H1 (cell line): ENCODE measurements around the gene ADGRV1. TPM values are rescaled to one million over a fixed set of nuclear protein-coding genes. Genes with fewer than 3 reads are reported as not detected.

Experiments
- CTCF ChIA-PET: fragments of 300-600 bp; sonication (Branson Sonifier 250); formaldehyde crosslinking; loops from one replicate; lab custom pipeline; 2021; ENCODE audit not compliant: partially characterized antibody; lab: Charles Lee
- POLR2A ChIA-PET: fragments of 300-600 bp; sonication (Branson Sonifier 250); formaldehyde crosslinking; loops from one replicate; lab custom pipeline; 2021; ENCODE audit warnings: inconsistent platforms; ENCODE audit not compliant: partially characterized antibody; lab: Charles Lee
- DNase-seq, 2 experiments: peaks; one replicate each; pipeline versions ENCODE4 v3.0.0 to v3.0.0-alpha.2; 2010 to 2022; ENCODE audit warnings: low spot score in 2 of 2, low read depth in 1 of 2, mixed read lengths in 1 of 2
- FAIRE-seq: peaks from 2 replicates; lab custom pipeline; 2011; peaks lifted over from hg19 to GRCh38; lab: Jason Lieb, UNC
- H2AFZ ChIP-seq: 2 replicates; pipeline ENCODE4 v1.8.1; 2012; ENCODE audit warnings: low read length, inconsistent platforms
- H2AK5ac ChIP-seq: 2 replicates; pipeline ENCODE4 v1.6.1; 2013; ENCODE audit warnings: low read depth, low read length
- H2BK120ac ChIP-seq: replicated peaks from 2 replicates; pipeline ENCODE3; 2013; ENCODE audit warnings: low read depth, low read length, inconsistent platforms
- H2BK12ac ChIP-seq: 2 replicates; pipeline ENCODE4 v1.6.1; 2013; ENCODE audit warnings: low read depth, low read length
- H2BK15ac ChIP-seq: 2 replicates; pipeline ENCODE4 v1.6.1; 2013; ENCODE audit warnings: low read length
- H2BK20ac ChIP-seq: 2 replicates; pipeline ENCODE4 v1.6.1; 2013; ENCODE audit warnings: low read length
- H2BK5ac ChIP-seq: 2 replicates; pipeline ENCODE4 v1.6.1; 2013; ENCODE audit warnings: low read depth, low read length
- H3K14ac ChIP-seq: 2 replicates; pipeline ENCODE4 v1.6.1; 2013; ENCODE audit warnings: inconsistent platforms; ENCODE audit not compliant: insufficient read length
- H3K18ac ChIP-seq: 2 replicates; pipeline ENCODE4 v1.6.1; 2013; ENCODE audit warnings: low read length; ENCODE audit errors: extremely low read depth
- H3K23ac ChIP-seq: 2 replicates; pipeline ENCODE4 v1.6.1; 2013; ENCODE audit warnings: inconsistent platforms; ENCODE audit not compliant: insufficient read length
- H3K23me2 ChIP-seq: 2 replicates; pipeline ENCODE4 v1.6.1; 2013; ENCODE audit warnings: low read depth, low read length
- H3K27ac ChIP-seq: 2 replicates; pipeline ENCODE4 v1.6.1; 2011; ENCODE audit warnings: low read depth, low read length, inconsistent platforms
- H3K27me3 ChIP-seq, 4 experiments: replicated peaks in 1 of 4; 1 replicate in 1 of 4; 2 replicates in 3 of 4; pipeline versions ENCODE4 v1.6.1 to v1.8.1; 2011 to 2013; ENCODE audit warnings: low read length in 3 of 4, mild to moderate bottlenecking in 3 of 4, inconsistent platforms in 2 of 4, mixed read lengths in 2 of 4, moderate library complexity in 1 of 4; ENCODE audit not compliant: control insufficient read depth in 3 of 4, insufficient read depth in 3 of 4; ENCODE audit errors: extremely low read depth in 1 of 4
- H3K36me3 ChIP-seq, 4 experiments: 2 replicates each; pipeline versions ENCODE4 v1.6.1 to v1.8.1; 2011 to 2013; ENCODE audit warnings: mild to moderate bottlenecking in 4 of 4, low read length in 3 of 4, moderate library complexity in 2 of 4, control low read depth in 1 of 4, inconsistent platforms in 1 of 4; ENCODE audit not compliant: insufficient read depth in 4 of 4, control insufficient read depth in 2 of 4
- H3K4ac ChIP-seq: replicated peaks from 2 replicates; pipeline ENCODE3; 2013; ENCODE audit warnings: low read length, low read depth, mixed read lengths, inconsistent platforms; ENCODE audit not compliant: insufficient read length
- H3K4me1 ChIP-seq, 4 experiments: replicated peaks in 1 of 4; 1 replicate in 1 of 4; 2 replicates in 3 of 4; pipeline versions ENCODE4 v1.6.1 to v1.8.1; 2011 to 2013; ENCODE audit warnings: low read length in 3 of 4, inconsistent platforms in 2 of 4, mixed read lengths in 1 of 4; ENCODE audit not compliant: insufficient read depth in 4 of 4, control insufficient read depth in 3 of 4
- H3K4me2 ChIP-seq, 2 experiments: 2 replicates each; pipeline versions ENCODE4 v1.6.1 to v1.8.1; 2011 to 2013; ENCODE audit warnings: low read depth in 2 of 2, low read length in 2 of 2, control low read depth in 1 of 2, inconsistent platforms in 1 of 2, mild to moderate bottlenecking in 1 of 2; ENCODE audit not compliant: insufficient read depth in 1 of 2
- H3K4me3 ChIP-seq, 4 experiments: fragments of 200-600, 300-600 bp in 1 of 4; sonication (generic), shearing (Covaris generic), sonication (Bioruptor Twin) in 1 of 4; 2 replicates each; pipeline versions ENCODE4 v1.5.1 to v1.8.1; 2011 to 2016; ENCODE audit warnings: low read length in 4 of 4, low read depth in 3 of 4, control low read depth in 2 of 4, inconsistent platforms in 2 of 4, mild to moderate bottlenecking in 2 of 4, mixed read lengths in 1 of 4, moderate library complexity in 1 of 4; ENCODE audit not compliant: insufficient read depth in 2 of 4; ENCODE audit errors: extremely low read depth in 1 of 4
- H3K56ac ChIP-seq: replicated peaks from 2 replicates; pipeline ENCODE3; 2013; ENCODE audit warnings: low read depth, mild to moderate bottlenecking, mixed read lengths, low read length, inconsistent platforms; ENCODE audit not compliant: insufficient read length
- H3K79me1 ChIP-seq: 2 replicates; pipeline ENCODE4 v1.6.1; 2013; ENCODE audit warnings: low read depth, low read length, control low read depth
- H3K79me2 ChIP-seq, 2 experiments: 2 replicates each; pipeline versions ENCODE4 v1.6.1 to v1.8.1; 2012 to 2013; ENCODE audit warnings: low read length in 2 of 2, mild to moderate bottlenecking in 2 of 2, inconsistent platforms in 1 of 2; ENCODE audit not compliant: insufficient read depth in 2 of 2, control insufficient read depth in 1 of 2
- H3K9ac ChIP-seq, 4 experiments: replicated peaks in 1 of 4; 1 replicate in 1 of 4; 2 replicates in 3 of 4; pipeline versions ENCODE4 v1.6.1 to v1.8.1; 2011 to 2013; ENCODE audit warnings: low read depth in 3 of 4, low read length in 3 of 4, control low read depth in 2 of 4, mild to moderate bottlenecking in 2 of 4, moderate library complexity in 2 of 4, inconsistent platforms in 1 of 4; ENCODE audit errors: extremely low read depth in 1 of 4
- H3K9me3 ChIP-seq, 2 experiments: 2 replicates each; pipeline versions ENCODE4 v1.6.1 to v1.8.1; 2012 to 2013; ENCODE audit warnings: mild to moderate bottlenecking in 2 of 2, moderate library complexity in 2 of 2, control low read depth in 1 of 2, inconsistent platforms in 1 of 2, low read depth in 1 of 2, low read length in 1 of 2, mixed read lengths in 1 of 2; ENCODE audit not compliant: insufficient read depth in 2 of 2
- H4K20me1 ChIP-seq, 2 experiments: replicated peaks in 1 of 2; 2 replicates each; pipeline versions ENCODE3 to v1.8.1; 2011 to 2013; ENCODE audit warnings: inconsistent platforms in 2 of 2, low read length in 2 of 2, mild to moderate bottlenecking in 1 of 2; ENCODE audit not compliant: insufficient read depth in 2 of 2, control insufficient read depth in 1 of 2
- H4K5ac ChIP-seq: 2 replicates; pipeline ENCODE4 v1.6.1; 2013; ENCODE audit warnings: low read length, low read depth, mixed read lengths, inconsistent platforms; ENCODE audit not compliant: insufficient read length
- H4K8ac ChIP-seq: 2 replicates; pipeline ENCODE4 v1.8.0; 2013; ENCODE audit warnings: mild to moderate bottlenecking, moderate library complexity, low read length, inconsistent platforms; ENCODE audit not compliant: insufficient read depth; ENCODE audit errors: extremely low read depth
- H4K91ac ChIP-seq: replicated peaks from 2 replicates; pipeline ENCODE3; 2013; ENCODE audit warnings: low read length, mixed read lengths, inconsistent platforms; ENCODE audit not compliant: insufficient read length
- BRCA1 ChIP-seq: IDR thresholded peaks from 2 replicates; pipeline ENCODE4 v1.6.1; 2012; ENCODE audit warnings: low read depth, low read length, improper control_type of control experiment
- CBX8 ChIP-seq: fragments of 300-800, 300-1000 bp; sonication (generic); IDR thresholded peaks from 2 replicates; pipeline ENCODE4 v1.7.1; 2016; ENCODE audit warnings: low read depth, low read length, borderline replicate concordance
- FOSL1 ChIP-seq: IDR thresholded peaks from 2 replicates; pipeline ENCODE4 v1.6.1; 2011; ENCODE audit warnings: mild to moderate bottlenecking, low read depth, low read length, moderate library complexity; ENCODE audit not compliant: insufficient read depth
- HDAC2 ChIP-seq, 2 experiments: fragments of 300-600 bp in 1 of 2; sonication (generic) in 1 of 2; IDR thresholded peaks; 2 replicates each; pipeline ENCODE4 v1.6.1; 2011 to 2012; ENCODE audit warnings: low read depth in 2 of 2, low read length in 2 of 2, mild to moderate bottlenecking in 2 of 2, moderate library complexity in 2 of 2, borderline replicate concordance in 1 of 2, inconsistent platforms in 1 of 2
- HDAC6 ChIP-seq: IDR thresholded peaks from one replicate; pipeline ENCODE4 v1.7.1; 2012; ENCODE audit warnings: low read depth, mild to moderate bottlenecking, inconsistent platforms, low read length, moderate library complexity
- SIN3A ChIP-seq, 2 experiments: IDR thresholded peaks in 1 of 2; conservative IDR thresholded peaks in 1 of 2; 2 replicates each; pipeline ENCODE4 v1.6.1; 2011 to 2012; ENCODE audit warnings: low read length in 2 of 2, improper control_type of control experiment in 1 of 2, low read depth in 1 of 2, mild to moderate bottlenecking in 1 of 2
- SP2 ChIP-seq: IDR thresholded peaks from 2 replicates; pipeline ENCODE4 v1.6.1; 2012; ENCODE audit warnings: mild to moderate bottlenecking, low read length, inconsistent platforms
- SRF ChIP-seq: IDR thresholded peaks from 2 replicates; pipeline ENCODE4 v1.6.1; 2011; ENCODE audit warnings: mild to moderate bottlenecking, low read depth, low read length, moderate library complexity
- WGBS, 2 experiments: shearing (Covaris generic) in 1 of 2; methylation state at CpG; one replicate each; pipeline versions ENCODE4 v1.1.6 to v1.1.7; 2013 to 2015; ENCODE audit warnings: low lambda C conversion rate in 2 of 2, mixed read lengths in 2 of 2, inconsistent platforms in 1 of 2, low coverage in 1 of 2, missing lambda C conversion rate in 1 of 2; ENCODE audit not compliant: insufficient replicate concordance in 2 of 2, insufficient coverage in 1 of 2, insufficient read length in 1 of 2; ENCODE audit errors: extremely low coverage in 1 of 2, missing lambda C conversion rate in 1 of 2; 5-methylcytosine and 5-hydroxymethylcytosine counted together
- polyA plus RNA-seq, 7 experiments: library from polyadenylated mRNA; depleted of rRNA in 3 of 7; stranded (reverse) in 5 of 7; unstranded in 2 of 7; fragments of >200 nt in 5 of 7; fragments of 200-250 nt in 2 of 7; gene quantifications; 1 replicate in 5 of 7; 2 replicates in 1 of 7; 4 replicates in 1 of 7; pipeline versions ENCODE4 v1.2.1 to v1.2.3, GENCODE V29; 2011 to 2013; ENCODE audit warnings: missing spikeins in 2 of 7, mixed read lengths in 2 of 7
- total RNA-seq: library from RNA; stranded (reverse); fragmentation: NEBNext Ultra II Directional; extraction: Animal tissue kit (Norgen Biotek cat#: 25700); gene quantifications from 2 replicates; pipeline ENCODE4 v1.2.1, GENCODE V29; 2021

ADGRV1 gene
- total and polyA plus RNA-seq, 2 of the 8 experiments (the other 6 are each of a cell fraction or from before 2014, with no cell fraction given) = 53.1 to 62.2 TPM

DNA sequence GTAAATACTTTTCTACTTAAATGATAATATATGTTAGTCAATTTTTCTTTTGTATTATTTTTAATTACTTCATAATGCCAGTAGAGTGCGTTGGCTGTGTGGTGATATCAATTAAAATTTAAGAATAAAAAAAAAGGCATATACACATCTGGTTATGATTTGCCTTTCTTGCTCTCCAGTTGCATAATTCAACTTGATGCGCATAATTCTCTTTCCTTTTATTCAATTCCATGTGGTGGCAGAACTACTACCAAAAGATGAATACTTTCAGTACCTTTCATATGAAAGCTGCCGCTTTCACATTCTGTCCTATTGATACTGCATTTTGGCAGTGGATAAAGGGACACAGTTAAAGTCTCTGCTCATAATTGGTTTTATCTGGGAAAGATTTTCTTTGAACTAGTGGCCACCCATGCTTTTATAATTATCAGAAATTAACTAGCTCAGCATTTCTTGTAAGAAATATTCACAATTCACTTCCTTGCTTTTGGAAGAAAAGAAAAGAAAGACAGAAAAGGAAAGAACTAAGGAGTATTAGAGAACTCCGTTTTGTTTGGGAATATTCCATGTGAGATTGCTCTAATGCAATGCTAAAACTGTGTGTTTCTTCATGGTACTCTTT is 12.3 kb upstream of the ADGRV1 start:
- Histone ChIP-seq H3K79me2 (no peaks in the 10 kb centered on the region), H2BK15ac (no peak overlapping the region), H3K4me3 (no peak overlapping the region), H4K8ac (no peak overlapping the region), H3K4me2 (no peak overlapping the region), H3K4me1 (peaks cover 0 to 7% (median 3%) of the 10 kb centered on the region in 4 experiments; a peak in 3 of 7 replicates), H3K27me3 (no peaks in the 10 kb centered on the region), H2AFZ (no peak overlapping the region), H3K23me2 (no peaks in the 10 kb centered on the region), H2BK120ac (no peak overlapping the region), H3K9me3 (no peaks in the 10 kb centered on the region), H3K9ac (no peak overlapping the region), H4K5ac (no peak overlapping the region), H3K14ac (no peak overlapping the region), H4K91ac (no peak overlapping the region), H2BK5ac (no peak overlapping the region), H3K18ac (no peak overlapping the region), H3K56ac (no peak overlapping the region), H2BK20ac (no peak overlapping the region), H3K4ac (no peak overlapping the region), H4K20me1 (no peaks in the 10 kb centered on the region), H2BK12ac (no peak overlapping the region), H3K23ac (no peak overlapping the region), H3K27ac (no peak overlapping the region), H3K36me3 (no peaks in the 10 kb centered on the region), H2AK5ac (no peak overlapping the region), H3K79me1 (no peaks in the 10 kb centered on the region)
- 95% methylated on average over 4 of the region's 4 CpGs; no CpG with 5 or more reads in 1 of the 2 experiments for WGBS, 2 experiments
- ChIA-PET CTCF (no interaction called here), POLR2A (interaction anchor here (0.6 to 1.8 kb wide), 4 partner anchors 12 to 111 kb away, joined by 3 to 7 read pairs (median 3); partner anchors contain the start of gene ADGRV1)
- DNase-seq (no peak), FAIRE-seq (no peak)
- TF ChIP-seq SRF = no peak
- no peak for TF ChIP-seq FOSL1
- no peak for TF ChIP-seq SIN3A (conservative IDR thresholded peaks at IDR 0.05 in 1 of 2, IDR thresholded peaks at IDR 0.05 in 1 of 2; ENCODE audit: low read depth in 1 of 2, low read length in 2 of 2)
- TF ChIP-seq SP2 = no peak
- TF ChIP-seq BRCA1 = no peak
- no peak for TF ChIP-seq CBX8
- TF ChIP-seq HDAC6 = no peak
- TF ChIP-seq HDAC2 (IDR thresholded peaks at IDR 0.05; ENCODE audit: borderline replicate concordance in 1 of 2, low read depth in 2 of 2, low read length in 2 of 2) = no peak
- TF ChIP-seq, all 59 proteins: peak for 0
